ENCODE data around the gene RHOG. TPM values are rescaled to one million over a fixed set of nuclear protein-coding genes. Genes with fewer than 3 reads are reported as not detected.

RHOG gene
- total RNA-seq, 4 donors from 2014 or later: 21.7 to 146 (median 80.6) TPM

DNA sequence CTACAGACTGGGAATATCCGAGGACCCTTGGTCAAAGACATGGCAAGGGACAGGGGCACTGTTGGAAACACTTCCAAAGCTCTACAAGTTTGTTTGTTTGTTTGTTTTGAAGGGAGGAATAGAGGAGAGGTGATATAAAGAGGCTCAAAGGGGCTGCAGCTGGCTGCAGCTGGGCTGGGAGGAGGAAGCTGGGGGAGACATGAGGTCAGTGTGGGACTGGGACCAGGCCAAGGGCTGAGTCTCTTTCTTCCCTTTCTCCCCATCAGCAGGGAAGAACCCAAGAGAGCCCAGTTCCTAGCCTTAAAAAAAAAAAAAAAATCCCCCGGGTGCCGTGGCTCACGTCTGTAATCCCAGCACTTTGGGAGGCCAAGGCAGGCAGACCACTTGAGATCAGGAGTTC, 5.0 kb downstream of the RHOG start:
- H3K9me3 ChIP-seq: no peaks in the 10 kb centered on the region
- no peak overlapping the region for H3K4me3 ChIP-seq
- no peak for DNase-seq
- TF ChIP-seq POLR2AphosphoS5 (IDR thresholded peaks at IDR 0.05): no peak
- no peak for TF ChIP-seq CTCF (IDR thresholded peaks at IDR 0.05)
- TF ChIP-seq POLR2A (IDR thresholded peaks at IDR 0.05): no peak
- TF ChIP-seq EP300 (IDR thresholded peaks at IDR 0.05; ENCODE audit: low read depth): no peak
- in situ Hi-C loops (cut with MboI; ENCODE audit: low pct_ligation_motif_present in 1 of 4, low pct_unique_long_range_greater_than_20kb in 1 of 4, low sequenced_read_pairs in 3 of 4) (no loop called here), intact Hi-C loops (cut with DNase I; ENCODE audit: low total_unique reads) (no loop called here)
- no peaks in the 10 kb centered on the region for H3K27me3 ChIP-seq
- H3K4me1 ChIP-seq: peaks cover 20 to 90% (median 40%) of the 10 kb centered on the region in 4 donors
- no peaks in the 10 kb centered on the region for H3K36me3 ChIP-seq
- WGBS, 2 donors (ENCODE audit: low coverage in 1 of 2): 66 to 75% methylated on average over 1 to 4 of the region's 4 CpGs
- peak overlapping the region; percentile 50 to 98 (median 72) for H3K27ac ChIP-seq

GRCh38 chr11:3834664-3835461, 5.9 kb downstream of the RHOG start:
- Histone ChIP-seq H3K4me1 (peaks cover 20 to 86% (median 37%) of the 10 kb centered on the region in 4 donors), H3K36me3 (no peaks in the 10 kb centered on the region), H3K27ac (peak overlapping the region; percentile 50 to 98 (median 72)), H3K9me3 (no peaks in the 10 kb centered on the region), H3K4me3 (no peak overlapping the region), H3K27me3 (no peaks in the 10 kb centered on the region)
- DNase-seq: peak; percentile 59
- TF ChIP-seq POLR2A (IDR thresholded peaks at IDR 0.05) (no peak), POLR2AphosphoS5 (IDR thresholded peaks at IDR 0.05) (peak in 1 of 3 donors; percentile 54)
- in situ Hi-C loops (cut with MboI; ENCODE audit: low pct_ligation_motif_present in 1 of 4, low pct_unique_long_range_greater_than_20kb in 1 of 4, low sequenced_read_pairs in 3 of 4): no loop called here
- 76 to 94% methylated on average over 3 to 7 of the region's 7 CpGs for WGBS, 2 donors (ENCODE audit: low coverage in 1 of 2)
- intact Hi-C loops (cut with DNase I; ENCODE audit: low total_unique reads): no loop called here

DNA sequence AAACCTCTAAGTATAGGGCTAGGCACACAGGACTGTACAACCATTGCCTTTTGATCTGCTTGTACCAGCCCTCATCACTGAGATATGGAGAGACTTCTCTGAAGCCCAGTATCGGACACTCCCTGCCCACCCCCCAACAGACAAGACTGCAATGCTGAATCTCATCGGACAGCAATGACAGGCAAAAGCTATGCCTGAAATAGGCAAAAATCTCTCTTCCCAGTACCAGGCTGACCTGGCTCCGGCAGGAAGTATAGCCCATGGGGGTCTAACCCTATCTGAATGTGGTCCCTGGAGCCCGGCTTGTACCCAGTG, 6.5 kb downstream of the RHOG start:
- WGBS, 2 donors (ENCODE audit: low coverage in 1 of 2): 82% methylated on average over 4 of the region's 4 CpGs; no CpG with 5 or more reads in 1 of the 2 donors
- H3K4me3 ChIP-seq: no peak overlapping the region
- H3K9me3 ChIP-seq: no peaks in the 10 kb centered on the region
- H3K27ac ChIP-seq: peak overlapping the region in 3 of 4 donors; percentile 11 to 74 (median 45)
- H3K4me1 ChIP-seq: peaks cover 20 to 80% (median 33%) of the 10 kb centered on the region in 4 donors
- in situ Hi-C loops (cut with MboI; ENCODE audit: low pct_ligation_motif_present in 1 of 4, low pct_unique_long_range_greater_than_20kb in 1 of 4, low sequenced_read_pairs in 3 of 4) (no loop called here), intact Hi-C loops (cut with DNase I; ENCODE audit: low total_unique reads) (no loop called here)
- no peak for DNase-seq
- no peak for TF ChIP-seq EP300 (IDR thresholded peaks at IDR 0.05; ENCODE audit: low read depth)
- no peak for TF ChIP-seq POLR2A (IDR thresholded peaks at IDR 0.05)
- no peak for TF ChIP-seq CTCF (IDR thresholded peaks at IDR 0.05)
- TF ChIP-seq POLR2AphosphoS5 (IDR thresholded peaks at IDR 0.05): no peak
- H3K36me3 ChIP-seq: no peaks in the 10 kb centered on the region
- H3K27me3 ChIP-seq: no peaks in the 10 kb centered on the region

DNA sequence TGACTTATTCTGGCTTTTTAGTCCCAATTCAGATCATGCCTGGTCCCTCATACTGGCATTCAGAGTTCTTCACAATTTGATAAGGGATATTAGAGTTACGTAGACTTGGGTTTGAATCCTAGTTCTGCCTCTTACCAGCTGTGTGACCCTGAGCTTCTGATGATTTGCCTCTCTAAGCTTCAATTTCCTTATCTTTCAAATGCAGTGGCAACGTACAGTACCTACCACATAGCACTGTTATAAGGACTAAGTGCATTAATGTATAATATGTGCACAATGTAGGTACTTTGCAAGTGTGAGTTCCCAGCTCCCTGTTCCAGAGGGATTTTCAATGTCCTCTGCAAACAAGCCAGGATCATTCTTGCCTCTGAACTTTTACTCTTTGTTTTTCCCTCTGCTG, 7.3 kb downstream of the RHOG start:
- Histone ChIP-seq H3K4me3 (no peak overlapping the region), H3K36me3 (no peaks in the 10 kb centered on the region), H3K27ac (peak overlapping the region in 1 of 4 donors; percentile 7), H3K4me1 (peaks cover 20 to 72% (median 31%) of the 10 kb centered on the region in 4 donors), H3K9me3 (no peaks in the 10 kb centered on the region), H3K27me3 (no peaks in the 10 kb centered on the region)
- no peak for DNase-seq
- in situ Hi-C loops (cut with MboI; ENCODE audit: low pct_ligation_motif_present in 1 of 4, low pct_unique_long_range_greater_than_20kb in 1 of 4, low sequenced_read_pairs in 3 of 4): no loop called here
- WGBS, 2 donors (ENCODE audit: low coverage in 1 of 2): 96% methylated on average over 2 of the region's 2 CpGs; no CpG with 5 or more reads in 1 of the 2 donors
- intact Hi-C loops (cut with DNase I; ENCODE audit: low total_unique reads): no loop called here
- TF ChIP-seq POLR2AphosphoS5 (IDR thresholded peaks at IDR 0.05) (no peak), CTCF (IDR thresholded peaks at IDR 0.05) (no peak), EP300 (IDR thresholded peaks at IDR 0.05; ENCODE audit: low read depth) (no peak), POLR2A (IDR thresholded peaks at IDR 0.05) (no peak)

Data from transverse colon (tissue), 4 donors.